HCT116 (cell line): Measurements from ENCODE around the gene SLFN5. TPM values are rescaled to one million over a fixed set of nuclear protein-coding genes. Genes with fewer than 3 reads are reported as not detected.
"Not testable (repeated sequence)": the region's sequence is repeated elsewhere in the genome, so short reads cannot be mapped to it uniquely, and the experiment has no call there.

Source experiments
- ATAC-seq: fragments of 200-7000 bp; cut with Tn5 transposase; 2 replicates; pipeline ENCODE4 v1.9.1; 2020; ENCODE audit warnings: mild to moderate bottlenecking, moderate library complexity
- BruUV-seq: library from RNA; stranded (reverse); fragments of 400-500 nt; replicated peaks from 2 replicates; lab custom pipeline; 2021; lab: Mats Ljungman, UMichigan
- CTCF ChIA-PET: fragments of 300-600 bp; sonication (Branson Sonifier 250); formaldehyde crosslinking; loops from one replicate; lab custom pipeline; 2021; ENCODE audit warnings: antibody characterized with exemption; lab: Charles Lee
- POLR2A ChIA-PET: fragments of 300-600, 350-600 bp; sonication (Branson Sonifier 250); formaldehyde crosslinking; loops from one replicate; lab custom pipeline; 2021; ENCODE audit warnings: antibody characterized with exemption; lab: Charles Lee
- RAD21 ChIA-PET, 2 experiments: fragments of 300-600 bp; sonication (Branson Sonifier 250); formaldehyde crosslinking; loops; one replicate each; lab custom pipeline; 2023; ENCODE audit warnings: low total read pairs in 2 of 2; ENCODE audit not compliant: uncharacterized antibody in 2 of 2, unreplicated experiment in 2 of 2, low non-redundant PET in 1 of 2; lab: Charles Lee
- DNase-seq: peaks from one replicate; pipeline ENCODE4 v3.0.0-alpha.2; 2010; ENCODE audit warnings: low read depth, low spot score
- H2AFZ ChIP-seq: fragments of 200-600 bp; shearing (Covaris generic), sonication (generic); 2 replicates; pipeline ENCODE4 v1.6.1; 2017; ENCODE audit warnings: low read depth, mixed run types, mixed read lengths, antibody characterized with exemption, low read length; ENCODE audit not compliant: poor library complexity, severe bottlenecking
- H3K27ac ChIP-seq: 2 replicates; pipeline ENCODE4 v1.5.1; 2012; ENCODE audit warnings: low read depth, low read length
- H3K27me3 ChIP-seq: fragments of 200-600 bp; sonication (generic); 2 replicates; pipeline ENCODE4 v1.6.1; 2016; ENCODE audit warnings: mixed run types, low read length, mixed read lengths; ENCODE audit not compliant: insufficient read depth
- H3K36me3 ChIP-seq, 2 experiments: fragments of 200-500 bp in 1 of 2; fragments of 200-600 bp in 1 of 2; sonication (Bioruptor generic) in 1 of 2; sonication (generic) in 1 of 2; 2 replicates each; pipeline versions ENCODE4 v1.5.1 to v1.6.1; 2014 to 2016; ENCODE audit warnings: low read length in 2 of 2, inconsistent platforms in 1 of 2, mixed read lengths in 1 of 2, mixed run types in 1 of 2; ENCODE audit not compliant: insufficient read depth in 2 of 2, control insufficient read depth in 1 of 2
- H3K4me1 ChIP-seq, 2 experiments: fragments of 200-600 bp in 1 of 2; sonication (generic) in 1 of 2; 2 replicates each; pipeline versions ENCODE4 v1.5.1 to v1.6.1; 2012 to 2017; ENCODE audit warnings: low read length in 2 of 2, inconsistent platforms in 1 of 2, mild to moderate bottlenecking in 1 of 2, mixed read lengths in 1 of 2, mixed run types in 1 of 2, moderate library complexity in 1 of 2; ENCODE audit not compliant: insufficient read depth in 2 of 2, control insufficient read depth in 1 of 2
- H3K4me2 ChIP-seq: fragments of 200-600 bp; sonication (generic); 2 replicates; pipeline ENCODE4 v1.6.1; 2017; ENCODE audit warnings: mixed run types, low read length, mixed read lengths
- H3K4me3 ChIP-seq, 2 experiments: fragments of 200-600 bp in 1 of 2; sonication (generic) in 1 of 2; replicated peaks in 1 of 2; 2 replicates each; pipeline ENCODE4 v1.5.1; 2011 to 2016; ENCODE audit warnings: low read length in 2 of 2, control low read depth in 1 of 2, low read depth in 1 of 2, mild to moderate bottlenecking in 1 of 2, mixed read lengths in 1 of 2, mixed run types in 1 of 2
- H3K79me2 ChIP-seq: fragments of 200-600 bp; sonication (generic); 2 replicates; pipeline ENCODE4 v1.6.1; 2017; ENCODE audit warnings: mild to moderate bottlenecking, mixed run types, low read length, moderate library complexity, mixed read lengths; ENCODE audit not compliant: insufficient read depth
- H3K9ac ChIP-seq: fragments of 200-600 bp; sonication (generic); 2 replicates; pipeline ENCODE4 v1.6.1; 2016; ENCODE audit warnings: low read length, mixed read lengths
- H3K9me2 ChIP-seq: fragments of 200-600 bp; sonication (generic), shearing (Covaris generic); 2 replicates; pipeline ENCODE4 v1.6.1; 2017; ENCODE audit warnings: mixed run types, mild to moderate bottlenecking, moderate library complexity; ENCODE audit not compliant: insufficient read depth
- H3K9me3 ChIP-seq, 2 experiments: fragments of 200-500 bp in 1 of 2; fragments of 200-600 bp in 1 of 2; sonication (Bioruptor generic) in 1 of 2; sonication (generic) in 1 of 2; 2 replicates each; pipeline ENCODE4 v1.6.1; 2014 to 2017; ENCODE audit warnings: low read length in 2 of 2, mixed read lengths in 2 of 2, inconsistent platforms in 1 of 2, low read depth in 1 of 2, mild to moderate bottlenecking in 1 of 2, mixed run types in 1 of 2, moderate library complexity in 1 of 2; ENCODE audit not compliant: control insufficient read depth in 1 of 2, insufficient read depth in 1 of 2
- H4K20me1 ChIP-seq: fragments of 200-600 bp; sonication (generic), shearing (Covaris generic); 2 replicates; pipeline ENCODE4 v1.6.1; 2017; ENCODE audit warnings: mixed run types, mild to moderate bottlenecking, moderate library complexity; ENCODE audit not compliant: insufficient read depth
- EZH2 ChIP-seq: fragments of 200-600 bp; sonication (generic); IDR thresholded peaks from 2 replicates; pipeline ENCODE4 v1.6.1; 2017; ENCODE audit warnings: antibody characterized with exemption, mixed run types
- FOSL1 ChIP-seq: IDR thresholded peaks from 2 replicates; pipeline ENCODE4 v1.6.1; 2012; ENCODE audit warnings: low read depth
- POLR2AphosphoS5 ChIP-seq: IDR thresholded peaks from 2 replicates; pipeline ENCODE4 v1.6.1; 2011; ENCODE audit warnings: mild to moderate bottlenecking, low read depth, low read length, moderate library complexity
- RAD21 ChIP-seq: IDR thresholded peaks from 2 replicates; pipeline ENCODE4 v1.6.1; 2012; ENCODE audit warnings: low read depth, mild to moderate bottlenecking
- intact Hi-C: fragments of 100-400 bp; cut with micrococcal nuclease; formaldehyde crosslinking; loops from 2 replicates; pipeline ENCODE4 v1.10.0; 2022
- total RNA-seq: library from RNA; stranded (reverse); gene quantifications from one replicate; pipeline ENCODE4 v1.2.1, GENCODE V29; 2021; ENCODE audit not compliant: unreplicated experiment
- TF ChIP-seq, protein P1 (sequence below), 3 experiments: fragments of 200-600 bp in 1 of 3; sonication (generic) in 1 of 3; IDR thresholded peaks in 2 of 3; conservative IDR thresholded peaks in 1 of 3; 2 replicates each; pipeline ENCODE4 v1.5.1; 2012 to 2017; ENCODE audit warnings: low read depth in 2 of 3, low read length in 2 of 3, antibody characterized with exemption in 1 of 3, borderline replicate concordance in 1 of 3, control low read depth in 1 of 3, mild to moderate bottlenecking in 1 of 3, mixed read lengths in 1 of 3, mixed run types in 1 of 3, moderate library complexity in 1 of 3; ENCODE audit not compliant: insufficient read depth in 1 of 3
- TF ChIP-seq, protein P2 (sequence below): IDR thresholded peaks from 2 replicates; pipeline ENCODE4 v1.6.1; 2012; ENCODE audit warnings: low read depth

The SLFN5 gene
- total RNA-seq, 1 experiment from 2014 or later, result 23.7 TPM

DNA sequence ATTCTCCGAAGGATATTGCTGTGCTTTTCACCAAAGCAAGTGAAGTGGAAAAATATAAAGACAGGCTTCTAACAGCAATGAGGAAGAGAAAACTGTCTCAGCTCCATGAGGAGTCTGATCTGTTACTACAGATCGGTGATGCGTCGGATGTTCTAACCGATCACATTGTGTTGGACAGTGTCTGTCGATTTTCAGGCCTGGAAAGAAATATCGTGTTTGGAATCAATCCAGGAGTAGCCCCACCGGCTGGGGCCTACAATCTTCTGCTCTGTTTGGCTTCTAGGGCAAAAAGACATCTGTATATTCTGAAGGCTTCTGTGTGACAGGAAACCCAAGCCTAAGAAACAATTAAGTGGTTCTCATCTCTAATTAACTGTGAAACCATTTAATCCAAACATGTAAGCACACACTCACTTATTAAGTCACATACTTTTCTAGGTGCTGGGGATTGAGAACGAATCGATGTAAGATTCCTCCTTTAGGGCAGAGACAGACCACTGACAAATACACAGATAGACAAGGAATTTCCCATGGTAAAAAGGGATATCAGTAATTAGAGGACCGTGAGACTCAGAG is 22.8 kb downstream of the SLFN5 start (continued):
- TF ChIP-seq, protein P1, sequence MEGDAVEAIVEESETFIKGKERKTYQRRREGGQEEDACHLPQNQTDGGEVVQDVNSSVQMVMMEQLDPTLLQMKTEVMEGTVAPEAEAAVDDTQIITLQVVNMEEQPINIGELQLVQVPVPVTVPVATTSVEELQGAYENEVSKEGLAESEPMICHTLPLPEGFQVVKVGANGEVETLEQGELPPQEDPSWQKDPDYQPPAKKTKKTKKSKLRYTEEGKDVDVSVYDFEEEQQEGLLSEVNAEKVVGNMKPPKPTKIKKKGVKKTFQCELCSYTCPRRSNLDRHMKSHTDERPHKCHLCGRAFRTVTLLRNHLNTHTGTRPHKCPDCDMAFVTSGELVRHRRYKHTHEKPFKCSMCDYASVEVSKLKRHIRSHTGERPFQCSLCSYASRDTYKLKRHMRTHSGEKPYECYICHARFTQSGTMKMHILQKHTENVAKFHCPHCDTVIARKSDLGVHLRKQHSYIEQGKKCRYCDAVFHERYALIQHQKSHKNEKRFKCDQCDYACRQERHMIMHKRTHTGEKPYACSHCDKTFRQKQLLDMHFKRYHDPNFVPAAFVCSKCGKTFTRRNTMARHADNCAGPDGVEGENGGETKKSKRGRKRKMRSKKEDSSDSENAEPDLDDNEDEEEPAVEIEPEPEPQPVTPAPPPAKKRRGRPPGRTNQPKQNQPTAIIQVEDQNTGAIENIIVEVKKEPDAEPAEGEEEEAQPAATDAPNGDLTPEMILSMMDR (IDR thresholded peaks at IDR 0.05 in 2 of 3, conservative IDR thresholded peaks at IDR 0.05 in 1 of 3; ENCODE audit: borderline replicate concordance in 1 of 3, insufficient read depth in 1 of 3, low read depth in 2 of 3, low read length in 2 of 3), result no peak
- TF ChIP-seq, protein P2, sequence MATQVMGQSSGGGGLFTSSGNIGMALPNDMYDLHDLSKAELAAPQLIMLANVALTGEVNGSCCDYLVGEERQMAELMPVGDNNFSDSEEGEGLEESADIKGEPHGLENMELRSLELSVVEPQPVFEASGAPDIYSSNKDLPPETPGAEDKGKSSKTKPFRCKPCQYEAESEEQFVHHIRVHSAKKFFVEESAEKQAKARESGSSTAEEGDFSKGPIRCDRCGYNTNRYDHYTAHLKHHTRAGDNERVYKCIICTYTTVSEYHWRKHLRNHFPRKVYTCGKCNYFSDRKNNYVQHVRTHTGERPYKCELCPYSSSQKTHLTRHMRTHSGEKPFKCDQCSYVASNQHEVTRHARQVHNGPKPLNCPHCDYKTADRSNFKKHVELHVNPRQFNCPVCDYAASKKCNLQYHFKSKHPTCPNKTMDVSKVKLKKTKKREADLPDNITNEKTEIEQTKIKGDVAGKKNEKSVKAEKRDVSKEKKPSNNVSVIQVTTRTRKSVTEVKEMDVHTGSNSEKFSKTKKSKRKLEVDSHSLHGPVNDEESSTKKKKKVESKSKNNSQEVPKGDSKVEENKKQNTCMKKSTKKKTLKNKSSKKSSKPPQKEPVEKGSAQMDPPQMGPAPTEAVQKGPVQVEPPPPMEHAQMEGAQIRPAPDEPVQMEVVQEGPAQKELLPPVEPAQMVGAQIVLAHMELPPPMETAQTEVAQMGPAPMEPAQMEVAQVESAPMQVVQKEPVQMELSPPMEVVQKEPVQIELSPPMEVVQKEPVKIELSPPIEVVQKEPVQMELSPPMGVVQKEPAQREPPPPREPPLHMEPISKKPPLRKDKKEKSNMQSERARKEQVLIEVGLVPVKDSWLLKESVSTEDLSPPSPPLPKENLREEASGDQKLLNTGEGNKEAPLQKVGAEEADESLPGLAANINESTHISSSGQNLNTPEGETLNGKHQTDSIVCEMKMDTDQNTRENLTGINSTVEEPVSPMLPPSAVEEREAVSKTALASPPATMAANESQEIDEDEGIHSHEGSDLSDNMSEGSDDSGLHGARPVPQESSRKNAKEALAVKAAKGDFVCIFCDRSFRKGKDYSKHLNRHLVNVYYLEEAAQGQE, result no peak
- TF ChIP-seq POLR2AphosphoS5 (no peak), EZH2 (no peak), FOSL1 (no peak), RAD21 (no peak)

DNA sequence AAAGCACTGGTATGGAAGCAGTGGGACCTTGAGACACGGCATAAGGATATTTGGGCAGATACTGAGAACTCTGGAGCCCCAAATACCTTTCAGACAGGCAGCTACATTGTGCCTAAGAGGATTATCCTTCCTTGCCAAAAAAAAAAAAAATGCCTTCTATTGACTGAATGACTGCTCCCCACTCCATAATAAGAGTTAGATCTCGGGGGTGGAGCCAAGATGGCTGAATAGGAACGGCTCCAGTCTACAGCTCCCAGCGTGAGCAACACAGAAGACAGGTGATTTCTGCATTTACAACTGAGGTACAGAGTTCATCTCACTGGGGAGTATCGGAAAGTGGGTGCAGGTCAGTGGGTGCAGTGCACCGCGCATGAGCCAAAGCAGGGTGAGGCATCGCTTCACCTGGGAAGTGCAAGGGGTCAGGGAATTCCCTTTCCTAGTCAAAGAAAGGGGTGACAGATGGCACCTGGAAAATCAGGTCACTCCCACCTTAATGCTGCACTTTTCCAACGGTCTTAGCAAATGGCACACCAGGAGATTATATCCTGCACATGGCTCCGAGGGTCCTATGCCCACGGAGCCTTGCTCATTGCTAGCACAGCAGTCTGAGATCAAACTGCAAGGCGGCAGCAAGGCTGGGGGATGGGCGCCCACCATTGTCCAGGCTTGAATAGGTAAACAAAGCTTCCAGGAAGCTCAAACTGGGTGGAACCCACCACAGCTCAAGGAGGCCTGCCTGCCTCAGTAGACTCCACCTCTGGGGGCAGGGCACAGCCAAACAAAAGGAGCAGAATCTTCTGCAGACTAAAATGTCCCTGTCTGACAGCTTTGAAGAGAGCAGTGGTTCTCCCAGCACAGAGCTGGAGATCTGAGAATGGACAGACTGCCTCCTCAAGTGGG is 31.5 kb downstream of the SLFN5 start:
- H3K36me3 ChIP-seq, ATAC-seq, H4K20me1 ChIP-seq, H3K9me3 ChIP-seq, H3K27ac ChIP-seq, POLR2A ChIA-PET, BruUV-seq, H3K79me2 ChIP-seq, H3K4me2 ChIP-seq, H3K4me3 ChIP-seq, RAD21 ChIA-PET, H3K4me1 ChIP-seq, CTCF ChIA-PET, H3K9ac ChIP-seq, H3K27me3 ChIP-seq, intact Hi-C loops, DNase-seq, H2AFZ ChIP-seq, H3K9me2 ChIP-seq: not testable (repeated sequence)

DNA sequence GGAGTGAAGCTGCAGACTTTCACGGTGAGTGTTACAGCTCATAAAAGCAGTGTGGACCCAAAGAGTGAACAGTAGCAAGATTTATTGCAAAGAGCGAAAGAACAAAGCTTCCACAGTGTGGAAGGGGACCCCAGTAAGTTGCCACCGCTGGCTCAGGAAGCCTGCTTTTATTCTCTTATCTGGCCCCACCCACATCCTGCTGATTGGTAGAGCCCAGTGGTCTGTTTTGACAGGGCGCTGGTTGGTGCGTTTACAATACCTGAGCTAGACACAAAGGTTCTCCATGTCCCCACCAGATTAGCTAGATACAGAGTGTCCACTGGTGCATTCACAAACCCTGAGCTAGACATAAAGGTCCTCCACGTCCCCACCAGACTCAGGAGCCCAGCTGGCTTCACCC is 35.6 kb downstream of the SLFN5 start:
- H3K9ac ChIP-seq, H3K27ac ChIP-seq, H3K27me3 ChIP-seq, BruUV-seq, H3K4me1 ChIP-seq, H3K4me3 ChIP-seq, H3K79me2 ChIP-seq, H3K9me3 ChIP-seq, H4K20me1 ChIP-seq, POLR2A ChIA-PET, DNase-seq, ATAC-seq, H3K4me2 ChIP-seq, H3K36me3 ChIP-seq, H3K9me2 ChIP-seq, intact Hi-C loops, RAD21 ChIA-PET, H2AFZ ChIP-seq: not testable (repeated sequence)
- CTCF ChIA-PET, result interaction anchor here (1.2 kb wide), 1 partner anchor 261 kb away, joined by 3 read pairs; no protein-coding TSS in a partner anchor
